H1 (cell line): ENCODE measurements around the gene DCUN1D2. TPM values are rescaled to one million over a fixed set of nuclear protein-coding genes. Genes with fewer than 3 reads are reported as not detected.

Experiments used
- CTCF ChIA-PET: fragments of 300-600 bp; sonication (Branson Sonifier 250); formaldehyde crosslinking; loops from one replicate; lab custom pipeline; 2021; ENCODE audit not compliant: partially characterized antibody; lab: Charles Lee
- POLR2A ChIA-PET: fragments of 300-600 bp; sonication (Branson Sonifier 250); formaldehyde crosslinking; loops from one replicate; lab custom pipeline; 2021; ENCODE audit warnings: inconsistent platforms; ENCODE audit not compliant: partially characterized antibody; lab: Charles Lee
- DNase-seq, 2 experiments: peaks; one replicate each; pipeline versions ENCODE4 v3.0.0 to v3.0.0-alpha.2; 2010 to 2022; ENCODE audit warnings: low spot score in 2 of 2, low read depth in 1 of 2, mixed read lengths in 1 of 2
- FAIRE-seq: peaks from 2 replicates; lab custom pipeline; 2011; peaks lifted over from hg19 to GRCh38; lab: Jason Lieb, UNC
- H2AFZ ChIP-seq: 2 replicates; pipeline ENCODE4 v1.8.1; 2012; ENCODE audit warnings: low read length, inconsistent platforms
- H2AK5ac ChIP-seq: 2 replicates; pipeline ENCODE4 v1.6.1; 2013; ENCODE audit warnings: low read depth, low read length
- H2BK120ac ChIP-seq: replicated peaks from 2 replicates; pipeline ENCODE3; 2013; ENCODE audit warnings: low read depth, low read length, inconsistent platforms
- H2BK12ac ChIP-seq: 2 replicates; pipeline ENCODE4 v1.6.1; 2013; ENCODE audit warnings: low read depth, low read length
- H2BK15ac ChIP-seq: 2 replicates; pipeline ENCODE4 v1.6.1; 2013; ENCODE audit warnings: low read length
- H2BK20ac ChIP-seq: 2 replicates; pipeline ENCODE4 v1.6.1; 2013; ENCODE audit warnings: low read length
- H2BK5ac ChIP-seq: 2 replicates; pipeline ENCODE4 v1.6.1; 2013; ENCODE audit warnings: low read depth, low read length
- H3K14ac ChIP-seq: 2 replicates; pipeline ENCODE4 v1.6.1; 2013; ENCODE audit warnings: inconsistent platforms; ENCODE audit not compliant: insufficient read length
- H3K18ac ChIP-seq: 2 replicates; pipeline ENCODE4 v1.6.1; 2013; ENCODE audit warnings: low read length; ENCODE audit errors: extremely low read depth
- H3K23ac ChIP-seq: 2 replicates; pipeline ENCODE4 v1.6.1; 2013; ENCODE audit warnings: inconsistent platforms; ENCODE audit not compliant: insufficient read length
- H3K23me2 ChIP-seq: 2 replicates; pipeline ENCODE4 v1.6.1; 2013; ENCODE audit warnings: low read depth, low read length
- H3K27ac ChIP-seq: 2 replicates; pipeline ENCODE4 v1.6.1; 2011; ENCODE audit warnings: low read depth, low read length, inconsistent platforms
- H3K27me3 ChIP-seq, 4 experiments: replicated peaks in 1 of 4; 1 replicate in 1 of 4; 2 replicates in 3 of 4; pipeline versions ENCODE4 v1.6.1 to v1.8.1; 2011 to 2013; ENCODE audit warnings: low read length in 3 of 4, mild to moderate bottlenecking in 3 of 4, inconsistent platforms in 2 of 4, mixed read lengths in 2 of 4, moderate library complexity in 1 of 4; ENCODE audit not compliant: control insufficient read depth in 3 of 4, insufficient read depth in 3 of 4; ENCODE audit errors: extremely low read depth in 1 of 4
- H3K36me3 ChIP-seq, 4 experiments: 2 replicates each; pipeline versions ENCODE4 v1.6.1 to v1.8.1; 2011 to 2013; ENCODE audit warnings: mild to moderate bottlenecking in 4 of 4, low read length in 3 of 4, moderate library complexity in 2 of 4, control low read depth in 1 of 4, inconsistent platforms in 1 of 4; ENCODE audit not compliant: insufficient read depth in 4 of 4, control insufficient read depth in 2 of 4
- H3K4ac ChIP-seq: replicated peaks from 2 replicates; pipeline ENCODE3; 2013; ENCODE audit warnings: low read length, low read depth, mixed read lengths, inconsistent platforms; ENCODE audit not compliant: insufficient read length
- H3K4me1 ChIP-seq, 4 experiments: replicated peaks in 1 of 4; 1 replicate in 1 of 4; 2 replicates in 3 of 4; pipeline versions ENCODE4 v1.6.1 to v1.8.1; 2011 to 2013; ENCODE audit warnings: low read length in 3 of 4, inconsistent platforms in 2 of 4, mixed read lengths in 1 of 4; ENCODE audit not compliant: insufficient read depth in 4 of 4, control insufficient read depth in 3 of 4
- H3K4me2 ChIP-seq, 2 experiments: 2 replicates each; pipeline versions ENCODE4 v1.6.1 to v1.8.1; 2011 to 2013; ENCODE audit warnings: low read depth in 2 of 2, low read length in 2 of 2, control low read depth in 1 of 2, inconsistent platforms in 1 of 2, mild to moderate bottlenecking in 1 of 2; ENCODE audit not compliant: insufficient read depth in 1 of 2
- H3K4me3 ChIP-seq, 4 experiments: fragments of 200-600, 300-600 bp in 1 of 4; sonication (generic), shearing (Covaris generic), sonication (Bioruptor Twin) in 1 of 4; 2 replicates each; pipeline versions ENCODE4 v1.5.1 to v1.8.1; 2011 to 2016; ENCODE audit warnings: low read length in 4 of 4, low read depth in 3 of 4, control low read depth in 2 of 4, inconsistent platforms in 2 of 4, mild to moderate bottlenecking in 2 of 4, mixed read lengths in 1 of 4, moderate library complexity in 1 of 4; ENCODE audit not compliant: insufficient read depth in 2 of 4; ENCODE audit errors: extremely low read depth in 1 of 4
- H3K56ac ChIP-seq: replicated peaks from 2 replicates; pipeline ENCODE3; 2013; ENCODE audit warnings: low read depth, mild to moderate bottlenecking, mixed read lengths, low read length, inconsistent platforms; ENCODE audit not compliant: insufficient read length
- H3K79me1 ChIP-seq: 2 replicates; pipeline ENCODE4 v1.6.1; 2013; ENCODE audit warnings: low read depth, low read length, control low read depth
- H3K79me2 ChIP-seq, 2 experiments: 2 replicates each; pipeline versions ENCODE4 v1.6.1 to v1.8.1; 2012 to 2013; ENCODE audit warnings: low read length in 2 of 2, mild to moderate bottlenecking in 2 of 2, inconsistent platforms in 1 of 2; ENCODE audit not compliant: insufficient read depth in 2 of 2, control insufficient read depth in 1 of 2
- H3K9ac ChIP-seq, 4 experiments: replicated peaks in 1 of 4; 1 replicate in 1 of 4; 2 replicates in 3 of 4; pipeline versions ENCODE4 v1.6.1 to v1.8.1; 2011 to 2013; ENCODE audit warnings: low read depth in 3 of 4, low read length in 3 of 4, control low read depth in 2 of 4, mild to moderate bottlenecking in 2 of 4, moderate library complexity in 2 of 4, inconsistent platforms in 1 of 4; ENCODE audit errors: extremely low read depth in 1 of 4
- H3K9me3 ChIP-seq, 2 experiments: 2 replicates each; pipeline versions ENCODE4 v1.6.1 to v1.8.1; 2012 to 2013; ENCODE audit warnings: mild to moderate bottlenecking in 2 of 2, moderate library complexity in 2 of 2, control low read depth in 1 of 2, inconsistent platforms in 1 of 2, low read depth in 1 of 2, low read length in 1 of 2, mixed read lengths in 1 of 2; ENCODE audit not compliant: insufficient read depth in 2 of 2
- H4K20me1 ChIP-seq, 2 experiments: replicated peaks in 1 of 2; 2 replicates each; pipeline versions ENCODE3 to v1.8.1; 2011 to 2013; ENCODE audit warnings: inconsistent platforms in 2 of 2, low read length in 2 of 2, mild to moderate bottlenecking in 1 of 2; ENCODE audit not compliant: insufficient read depth in 2 of 2, control insufficient read depth in 1 of 2
- H4K5ac ChIP-seq: 2 replicates; pipeline ENCODE4 v1.6.1; 2013; ENCODE audit warnings: low read length, low read depth, mixed read lengths, inconsistent platforms; ENCODE audit not compliant: insufficient read length
- H4K8ac ChIP-seq: 2 replicates; pipeline ENCODE4 v1.8.0; 2013; ENCODE audit warnings: mild to moderate bottlenecking, moderate library complexity, low read length, inconsistent platforms; ENCODE audit not compliant: insufficient read depth; ENCODE audit errors: extremely low read depth
- H4K91ac ChIP-seq: replicated peaks from 2 replicates; pipeline ENCODE3; 2013; ENCODE audit warnings: low read length, mixed read lengths, inconsistent platforms; ENCODE audit not compliant: insufficient read length
- BRCA1 ChIP-seq: IDR thresholded peaks from 2 replicates; pipeline ENCODE4 v1.6.1; 2012; ENCODE audit warnings: low read depth, low read length, improper control_type of control experiment
- CREB1 ChIP-seq: IDR thresholded peaks from 2 replicates; pipeline ENCODE4 v1.6.1; 2012; ENCODE audit warnings: inconsistent platforms
- EZH2 ChIP-seq: fragments of 200-600 bp; sonication (generic); IDR thresholded peaks from 2 replicates; pipeline ENCODE4 v1.7.1; 2012; ENCODE audit warnings: low read depth, mild to moderate bottlenecking, moderate library complexity, low read length, inconsistent platforms; ENCODE audit not compliant: severe bottlenecking
- KDM1A ChIP-seq: fragments of 200-600, 300-600 bp; sonication (generic); IDR thresholded peaks from 2 replicates; pipeline ENCODE4 v1.7.1; 2016; ENCODE audit warnings: mild to moderate bottlenecking, low read length, borderline replicate concordance
- RAD21 ChIP-seq, 2 experiments: IDR thresholded peaks in 1 of 2; conservative IDR thresholded peaks in 1 of 2; 2 replicates each; pipeline ENCODE4 v1.6.1; 2011; ENCODE audit warnings: low read depth in 2 of 2, low read length in 2 of 2, improper control_type of control experiment in 1 of 2, inconsistent platforms in 1 of 2, mild to moderate bottlenecking in 1 of 2, moderate library complexity in 1 of 2
- SP1 ChIP-seq: IDR thresholded peaks from 2 replicates; pipeline ENCODE4 v1.6.1; 2011; ENCODE audit warnings: low read depth, low read length
- SUZ12 ChIP-seq: fragments of 200-600 bp; sonication (generic); IDR thresholded peaks from 2 replicates; pipeline ENCODE4 v1.6.1; 2012; ENCODE audit warnings: mild to moderate bottlenecking, inconsistent platforms, low read length, moderate library complexity, mixed read lengths
- TAF1 ChIP-seq: IDR thresholded peaks from 2 replicates; pipeline ENCODE4 v1.6.1; 2011; ENCODE audit warnings: mild to moderate bottlenecking, low read depth, low read length
- TBP ChIP-seq: IDR thresholded peaks from 2 replicates; pipeline ENCODE4 v1.6.1; 2011; ENCODE audit warnings: low read depth, low read length, improper control_type of control experiment
- WGBS, 2 experiments: shearing (Covaris generic) in 1 of 2; methylation state at CpG; one replicate each; pipeline versions ENCODE4 v1.1.6 to v1.1.7; 2013 to 2015; ENCODE audit warnings: low lambda C conversion rate in 2 of 2, mixed read lengths in 2 of 2, inconsistent platforms in 1 of 2, low coverage in 1 of 2, missing lambda C conversion rate in 1 of 2; ENCODE audit not compliant: insufficient replicate concordance in 2 of 2, insufficient coverage in 1 of 2, insufficient read length in 1 of 2; ENCODE audit errors: extremely low coverage in 1 of 2, missing lambda C conversion rate in 1 of 2; 5-methylcytosine and 5-hydroxymethylcytosine counted together
- polyA plus RNA-seq, 7 experiments: library from polyadenylated mRNA; depleted of rRNA in 3 of 7; stranded (reverse) in 5 of 7; unstranded in 2 of 7; fragments of >200 nt in 5 of 7; fragments of 200-250 nt in 2 of 7; gene quantifications; 1 replicate in 5 of 7; 2 replicates in 1 of 7; 4 replicates in 1 of 7; pipeline versions ENCODE4 v1.2.1 to v1.2.3, GENCODE V29; 2011 to 2013; ENCODE audit warnings: missing spikeins in 2 of 7, mixed read lengths in 2 of 7
- total RNA-seq: library from RNA; stranded (reverse); fragmentation: NEBNext Ultra II Directional; extraction: Animal tissue kit (Norgen Biotek cat#: 25700); gene quantifications from 2 replicates; pipeline ENCODE4 v1.2.1, GENCODE V29; 2021

Gene DCUN1D2
- total and polyA plus RNA-seq, 2 of the 8 experiments (the other 6 are each of a cell fraction or from before 2014, with no cell fraction given), result 19.5 to 35.3 TPM

DNA sequence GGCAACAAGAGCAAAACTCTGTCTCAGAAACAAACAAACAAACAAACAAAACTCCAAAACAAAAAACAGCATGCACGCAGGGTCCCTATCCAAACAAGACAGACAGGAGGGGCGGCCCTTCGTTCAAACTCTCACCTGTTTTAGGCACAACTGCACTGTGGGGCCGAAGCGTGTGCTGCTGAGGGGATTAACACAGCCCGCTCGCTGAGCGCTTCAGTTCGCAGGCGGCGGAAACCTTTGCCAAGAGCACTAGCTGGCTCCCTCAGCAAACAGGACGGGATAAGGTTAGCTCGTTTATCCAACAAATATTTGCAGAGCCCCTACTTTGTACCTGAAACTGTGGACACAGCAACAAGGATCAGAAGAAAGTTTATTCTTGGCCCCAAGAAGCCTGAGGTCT is 35.6 kb downstream of the DCUN1D2 start:
- H4K20me1 ChIP-seq, result peaks cover 3 to 21% of the 10 kb centered on the region in 2 experiments
- H2AFZ ChIP-seq, result no peak overlapping the region
- H3K4me1 ChIP-seq, result no peaks in the 10 kb centered on the region; a peak in 1 of 7 replicates
- no peak overlapping the region; the same call in 1 of the 2 replicates for H2BK5ac ChIP-seq
- H3K18ac ChIP-seq, result no peak overlapping the region
- WGBS, 2 experiments, result 99% methylated on average over 13 of the region's 13 CpGs; no CpG with 5 or more reads in 1 of the 2 experiments
- H3K56ac ChIP-seq, result no peak overlapping the region
- no peak overlapping the region for H2BK20ac ChIP-seq
- no peak overlapping the region for H3K4me3 ChIP-seq
- no peaks in the 10 kb centered on the region for H3K27me3 ChIP-seq
- H4K91ac ChIP-seq, result no peak overlapping the region
- DNase-seq (no peak), FAIRE-seq (no peak)
- H3K9me3 ChIP-seq, result no peaks in the 10 kb centered on the region
- no peaks in the 10 kb centered on the region for H3K79me2 ChIP-seq
- H2AK5ac ChIP-seq, result no peak overlapping the region
- H3K36me3 ChIP-seq, result peaks cover 11 to 37% (median 28%) of the 10 kb centered on the region in 4 experiments
- no peaks in the 10 kb centered on the region for H3K23me2 ChIP-seq
- no peak overlapping the region for H3K23ac ChIP-seq
- H2BK15ac ChIP-seq, result no peak overlapping the region
- no peak overlapping the region for H3K4me2 ChIP-seq
- POLR2A ChIA-PET, result no interaction called here
- H4K5ac ChIP-seq, result no peak overlapping the region
- no peak overlapping the region for H3K27ac ChIP-seq
- H2BK120ac ChIP-seq, result no peak overlapping the region
- H2BK12ac ChIP-seq, result no peak overlapping the region
- H3K14ac ChIP-seq, result no peak overlapping the region
- no peak overlapping the region for H3K4ac ChIP-seq
- peaks cover 2% of the 10 kb centered on the region; the same call in 1 of the 2 replicates for H3K79me1 ChIP-seq
- CTCF ChIA-PET, result interaction anchor here (0.9 to 4.7 kb wide), 8 partner anchors 10 to 118 kb away, joined by 3 to 18 read pairs (median 3); no protein-coding TSS in a partner anchor
- TF ChIP-seq SP1 (no peak), CREB1 (no peak), SUZ12 (no peak), BRCA1 (no peak), TBP (no peak), TAF1 (no peak), RAD21 (IDR thresholded peaks at IDR 0.05 in 1 of 2, conservative IDR thresholded peaks at IDR 0.05 in 1 of 2; ENCODE audit: low read depth in 2 of 2, low read length in 2 of 2) (no peak), KDM1A (no peak), EZH2 (no peak)
- TF ChIP-seq, all 59 proteins: peak for 0
- Histone ChIP-seq H4K8ac (no peak overlapping the region; the same call in 1 of the 2 replicates), H3K9ac (no peak overlapping the region)
